Caco-2 (cell line): Measurements from ENCODE around the gene FILIP1. TPM values are rescaled to one million over a fixed set of nuclear protein-coding genes. Genes with fewer than 3 reads are reported as not detected.

Experiments used
- BruUV-seq: library from RNA; stranded (reverse); fragments of 400-500 nt; replicated peaks from 2 replicates; lab custom pipeline; 2021; lab: Mats Ljungman, UMichigan
- CTCF ChIA-PET: fragments of 300-600 bp; sonication (Branson Sonifier 250); formaldehyde crosslinking; loops from one replicate; lab custom pipeline; 2022; ENCODE audit warnings: antibody characterized with exemption; lab: Charles Lee
- POLR2A ChIA-PET: fragments of 300-600 bp; sonication (Branson Sonifier 250); formaldehyde crosslinking; loops from one replicate; lab custom pipeline; 2022; ENCODE audit warnings: antibody characterized with exemption; lab: Charles Lee
- DNase-seq, 2 experiments: peaks; one replicate each; pipeline versions ENCODE4 v3.0.0 to v3.0.0-alpha.2; 2020 to 2022
- H3K27me3 ChIP-seq: replicated peaks from 2 replicates; pipeline ENCODE4 v1.6.0; 2011; ENCODE audit warnings: low read length; ENCODE audit not compliant: control insufficient read depth, insufficient read depth
- H3K36me3 ChIP-seq: 2 replicates; pipeline ENCODE4 v1.5.1; 2011; ENCODE audit warnings: low read length; ENCODE audit not compliant: control insufficient read depth, insufficient read depth
- H3K4me1 ChIP-seq: fragments of 250-450 bp; sonication (Bioruptor Pico); 2 replicates; pipeline ENCODE4 v1.5.1; 2020; ENCODE audit warnings: mild to moderate bottlenecking
- H3K4me3 ChIP-seq: 2 replicates; pipeline ENCODE4 v1.5.1; 2011; ENCODE audit warnings: low read depth, mild to moderate bottlenecking, control low read depth, low read length
- H3K9me3 ChIP-seq: fragments of 250-450 bp; sonication (Bioruptor Pico); 2 replicates; pipeline ENCODE4 v1.5.1; 2020; ENCODE audit warnings: mild to moderate bottlenecking, moderate library complexity
- H3K27ac Mint-ChIP-seq: one replicate; pipeline ENCODE4 v1.8.0; 2022; ENCODE audit warnings: mixed read lengths; ENCODE audit not compliant: unreplicated experiment
- H3K27me3 Mint-ChIP-seq: one replicate; pipeline ENCODE4 v1.8.0; 2022; ENCODE audit warnings: mixed read lengths; ENCODE audit not compliant: insufficient read depth, unreplicated experiment
- H3K36me3 Mint-ChIP-seq: one replicate; pipeline ENCODE4 v1.8.0; 2022; ENCODE audit warnings: mild to moderate bottlenecking, mixed read lengths; ENCODE audit not compliant: insufficient read depth, unreplicated experiment
- H3K4me1 Mint-ChIP-seq: one replicate; pipeline ENCODE4 v1.8.0; 2022; ENCODE audit warnings: low read depth, mixed read lengths; ENCODE audit not compliant: unreplicated experiment
- H3K4me3 Mint-ChIP-seq: one replicate; pipeline ENCODE4 v1.8.0; 2022; ENCODE audit warnings: mild to moderate bottlenecking, moderate library complexity, mixed read lengths; ENCODE audit not compliant: unreplicated experiment
- H3K9me3 Mint-ChIP-seq: one replicate; pipeline ENCODE4 v1.8.0; 2022; ENCODE audit warnings: mixed read lengths; ENCODE audit not compliant: unreplicated experiment
- intact Hi-C: fragments of 100-400 bp; cut with micrococcal nuclease; formaldehyde crosslinking; loops from one replicate; pipeline ENCODE4 v1.10.0; 2022; ENCODE audit not compliant: unreplicated experiment
- total RNA-seq: library from RNA; stranded (reverse); gene quantifications from 2 replicates; pipeline ENCODE4 v1.2.3, GENCODE V29; 2022
- TF ChIP-seq, protein P1 (sequence below), 2 experiments: fragments of 200-600 bp in 1 of 2; IDR thresholded peaks; 1 replicate in 1 of 2; 2 replicates in 1 of 2; pipeline versions ENCODE4 v1.5.1 to v1.8.0; 2011 to 2022; ENCODE audit warnings: antibody characterized with exemption in 1 of 2, control low read depth in 1 of 2, inconsistent platforms in 1 of 2, low read depth in 1 of 2, low read length in 1 of 2, mild to moderate bottlenecking in 1 of 2, moderate library complexity in 1 of 2; ENCODE audit not compliant: insufficient read depth in 1 of 2, severe bottlenecking in 1 of 2, unreplicated experiment in 1 of 2

FILIP1 gene
- total RNA-seq, 1 experiment from 2014 or later, result 0.07 TPM

DNA sequence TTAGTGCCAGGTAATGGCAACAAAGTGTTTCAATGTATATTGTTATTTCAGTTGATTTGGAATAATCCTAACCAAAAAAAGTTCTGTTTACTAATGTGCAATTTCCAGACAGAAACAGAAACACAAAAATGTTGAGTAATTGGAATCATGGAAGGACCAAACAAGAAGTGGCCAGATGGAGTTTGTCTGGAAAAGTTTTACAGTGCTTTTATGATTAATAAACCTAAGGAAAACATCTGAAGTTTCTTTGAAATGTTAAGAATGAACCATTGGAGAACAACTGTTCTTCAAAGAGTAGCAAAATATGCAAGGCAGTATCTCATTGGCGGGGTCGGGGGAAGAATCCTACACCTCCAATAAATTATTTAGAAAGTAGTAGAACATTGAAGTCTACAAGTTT, 19.0 kb upstream of the FILIP1 start:
- Mint-ChIP-seq H3K9me3 (no peaks in the 10 kb centered on the region), H3K4me1 (no peaks in the 10 kb centered on the region), H3K36me3 (no peaks in the 10 kb centered on the region), H3K27ac (no peak overlapping the region), H3K4me3 (no peak overlapping the region), H3K27me3 (no peaks in the 10 kb centered on the region)
- no peak overlapping the region for H3K4me3 ChIP-seq
- H3K4me1 ChIP-seq, result no peaks in the 10 kb centered on the region
- no TSS peak for BruUV-seq
- TF ChIP-seq, protein P1, sequence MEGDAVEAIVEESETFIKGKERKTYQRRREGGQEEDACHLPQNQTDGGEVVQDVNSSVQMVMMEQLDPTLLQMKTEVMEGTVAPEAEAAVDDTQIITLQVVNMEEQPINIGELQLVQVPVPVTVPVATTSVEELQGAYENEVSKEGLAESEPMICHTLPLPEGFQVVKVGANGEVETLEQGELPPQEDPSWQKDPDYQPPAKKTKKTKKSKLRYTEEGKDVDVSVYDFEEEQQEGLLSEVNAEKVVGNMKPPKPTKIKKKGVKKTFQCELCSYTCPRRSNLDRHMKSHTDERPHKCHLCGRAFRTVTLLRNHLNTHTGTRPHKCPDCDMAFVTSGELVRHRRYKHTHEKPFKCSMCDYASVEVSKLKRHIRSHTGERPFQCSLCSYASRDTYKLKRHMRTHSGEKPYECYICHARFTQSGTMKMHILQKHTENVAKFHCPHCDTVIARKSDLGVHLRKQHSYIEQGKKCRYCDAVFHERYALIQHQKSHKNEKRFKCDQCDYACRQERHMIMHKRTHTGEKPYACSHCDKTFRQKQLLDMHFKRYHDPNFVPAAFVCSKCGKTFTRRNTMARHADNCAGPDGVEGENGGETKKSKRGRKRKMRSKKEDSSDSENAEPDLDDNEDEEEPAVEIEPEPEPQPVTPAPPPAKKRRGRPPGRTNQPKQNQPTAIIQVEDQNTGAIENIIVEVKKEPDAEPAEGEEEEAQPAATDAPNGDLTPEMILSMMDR (IDR thresholded peaks at IDR 0.05; ENCODE audit: insufficient read depth in 1 of 2, low read depth in 1 of 2, low read length in 1 of 2, severe bottlenecking in 1 of 2, unreplicated experiment in 1 of 2), result no peak
- H3K36me3 ChIP-seq, result no peaks in the 10 kb centered on the region
- ChIA-PET POLR2A (no interaction called here), CTCF (no interaction called here)
- no peak for DNase-seq
- intact Hi-C loops, result no loop called here
- H3K27me3 ChIP-seq, result no peaks in the 10 kb centered on the region
- no peaks in the 10 kb centered on the region for H3K9me3 ChIP-seq

DNA sequence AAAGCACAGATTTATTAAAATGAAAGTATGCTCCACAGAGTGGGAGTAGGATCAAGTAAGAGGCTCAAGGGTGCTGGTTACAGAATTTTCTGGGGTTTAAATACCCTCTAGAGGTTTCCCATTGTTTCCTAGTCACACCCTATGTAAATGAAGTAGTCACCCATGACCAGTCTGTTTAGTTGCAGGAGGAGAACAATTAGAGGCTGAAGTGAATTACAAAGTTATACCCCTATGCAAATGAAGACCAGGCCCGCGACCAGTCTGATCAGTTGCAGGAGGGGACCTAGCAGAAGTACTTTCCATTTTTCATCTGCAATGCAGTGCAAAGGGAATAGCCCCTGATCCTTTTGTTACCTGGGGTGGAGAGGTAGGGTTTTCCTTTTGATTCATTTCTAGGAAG, 11.8 kb upstream of the FILIP1 start:
- Histone ChIP-seq H3K9me3 (no peaks in the 10 kb centered on the region), H3K27me3 (no peaks in the 10 kb centered on the region), H3K4me3 (no peak overlapping the region), H3K36me3 (no peaks in the 10 kb centered on the region), H3K4me1 (no peaks in the 10 kb centered on the region)
- POLR2A ChIA-PET, result no interaction called here
- TF ChIP-seq, protein P1 (IDR thresholded peaks at IDR 0.05; ENCODE audit: insufficient read depth in 1 of 2, low read depth in 1 of 2, low read length in 1 of 2, severe bottlenecking in 1 of 2, unreplicated experiment in 1 of 2), result no peak
- H3K27ac Mint-ChIP-seq, result no peak overlapping the region
- no TSS peak for BruUV-seq
- intact Hi-C loops, result loop anchor here (1.0 kb wide), 1 partner anchor 137 kb away; no protein-coding TSS in a partner anchor
- H3K4me1 Mint-ChIP-seq, result no peaks in the 10 kb centered on the region
- no peaks in the 10 kb centered on the region for H3K9me3 Mint-ChIP-seq
- no peak for DNase-seq
- CTCF ChIA-PET, result interaction anchor here (1.2 kb wide), 1 partner anchor 237 kb away, joined by 3 read pairs; no protein-coding TSS in a partner anchor
- no peaks in the 10 kb centered on the region for H3K27me3 Mint-ChIP-seq
- H3K36me3 Mint-ChIP-seq, result no peaks in the 10 kb centered on the region
- H3K4me3 Mint-ChIP-seq, result no peak overlapping the region

DNA sequence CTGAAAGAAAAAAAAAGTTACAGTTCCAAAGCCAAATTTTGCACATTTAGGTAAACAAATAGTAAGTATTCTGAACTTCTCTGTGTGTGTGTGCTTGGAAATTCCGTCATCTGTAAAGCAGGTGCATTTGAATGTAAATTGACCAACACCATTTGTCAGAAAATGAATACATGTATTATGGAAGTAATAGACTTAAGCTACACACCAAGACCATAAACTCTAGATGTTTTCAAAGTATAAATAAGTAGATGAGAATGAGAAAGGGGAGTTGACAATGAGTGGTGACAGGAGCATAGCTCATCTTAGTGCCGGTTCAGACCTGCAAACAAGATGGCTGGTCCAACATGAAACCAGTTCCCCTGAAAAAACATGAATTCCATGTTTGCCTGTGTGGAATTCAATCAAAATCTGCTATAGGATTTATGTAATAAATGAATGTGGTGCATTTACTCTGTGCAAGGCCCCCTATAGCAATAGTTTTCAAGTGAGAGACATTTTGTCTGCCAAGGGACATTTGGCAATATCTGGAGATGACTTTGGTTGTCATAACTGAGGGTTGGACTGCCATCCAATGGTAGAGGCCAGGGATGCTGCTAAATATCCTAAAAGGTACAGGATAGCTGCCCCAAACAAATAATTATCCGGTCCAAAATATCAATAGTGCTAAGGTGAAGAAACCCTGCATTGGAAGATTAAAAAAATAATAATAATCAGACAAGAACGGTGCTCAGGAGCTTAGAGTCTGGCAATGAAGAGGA, 11.0 kb upstream of the FILIP1 start:
- intact Hi-C loops, result loop anchor here (1.0 kb wide), 1 partner anchor 136 kb away; no protein-coding TSS in a partner anchor
- Histone ChIP-seq H3K4me1 (no peaks in the 10 kb centered on the region), H3K27me3 (no peaks in the 10 kb centered on the region), H3K36me3 (no peaks in the 10 kb centered on the region), H3K9me3 (no peaks in the 10 kb centered on the region), H3K4me3 (no peak overlapping the region)
- Mint-ChIP-seq H3K27ac (no peak overlapping the region), H3K27me3 (no peaks in the 10 kb centered on the region), H3K4me1 (no peaks in the 10 kb centered on the region), H3K36me3 (no peaks in the 10 kb centered on the region), H3K4me3 (no peak overlapping the region), H3K9me3 (no peaks in the 10 kb centered on the region)
- BruUV-seq, result no TSS peak
- no peak for DNase-seq
- POLR2A ChIA-PET, result no interaction called here
- TF ChIP-seq, protein P1 (IDR thresholded peaks at IDR 0.05; ENCODE audit: insufficient read depth in 1 of 2, low read depth in 1 of 2, low read length in 1 of 2, severe bottlenecking in 1 of 2, unreplicated experiment in 1 of 2), result no peak
- CTCF ChIA-PET, result interaction anchor here (0.5 to 1.2 kb wide), 2 partner anchors 68 to 237 kb away, joined by 3 read pairs; no protein-coding TSS in a partner anchor
